Measurements from ENCODE around the gene NDUFS4.

DNA sequence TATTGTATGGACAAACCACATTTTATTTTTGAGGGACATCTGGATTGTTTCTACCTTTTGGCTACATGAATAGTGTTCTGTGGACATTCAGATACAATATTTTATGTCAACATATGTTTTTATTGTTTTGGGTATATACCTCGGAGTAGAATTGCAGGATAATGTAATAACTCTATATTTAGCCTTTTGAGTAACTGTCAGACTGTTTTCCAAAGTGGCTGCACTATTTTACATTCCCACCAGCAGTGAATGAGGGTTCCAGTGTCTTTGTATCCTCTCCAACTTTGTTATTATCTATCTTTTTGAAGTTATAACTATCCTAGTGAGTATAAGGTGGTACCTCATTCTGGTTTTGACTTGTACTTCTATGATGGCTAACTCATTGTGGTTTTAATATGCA lies 11.0 kb downstream of the NDUFS4 start:
- TF ChIP-seq, protein P1, sequence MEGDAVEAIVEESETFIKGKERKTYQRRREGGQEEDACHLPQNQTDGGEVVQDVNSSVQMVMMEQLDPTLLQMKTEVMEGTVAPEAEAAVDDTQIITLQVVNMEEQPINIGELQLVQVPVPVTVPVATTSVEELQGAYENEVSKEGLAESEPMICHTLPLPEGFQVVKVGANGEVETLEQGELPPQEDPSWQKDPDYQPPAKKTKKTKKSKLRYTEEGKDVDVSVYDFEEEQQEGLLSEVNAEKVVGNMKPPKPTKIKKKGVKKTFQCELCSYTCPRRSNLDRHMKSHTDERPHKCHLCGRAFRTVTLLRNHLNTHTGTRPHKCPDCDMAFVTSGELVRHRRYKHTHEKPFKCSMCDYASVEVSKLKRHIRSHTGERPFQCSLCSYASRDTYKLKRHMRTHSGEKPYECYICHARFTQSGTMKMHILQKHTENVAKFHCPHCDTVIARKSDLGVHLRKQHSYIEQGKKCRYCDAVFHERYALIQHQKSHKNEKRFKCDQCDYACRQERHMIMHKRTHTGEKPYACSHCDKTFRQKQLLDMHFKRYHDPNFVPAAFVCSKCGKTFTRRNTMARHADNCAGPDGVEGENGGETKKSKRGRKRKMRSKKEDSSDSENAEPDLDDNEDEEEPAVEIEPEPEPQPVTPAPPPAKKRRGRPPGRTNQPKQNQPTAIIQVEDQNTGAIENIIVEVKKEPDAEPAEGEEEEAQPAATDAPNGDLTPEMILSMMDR (conservative IDR thresholded peaks at IDR 0.05) = no peak
- TF ChIP-seq EZH2 (IDR thresholded peaks at IDR 0.05; ENCODE audit: low read depth) = no peak

Measured in PC-9 (cell line).